ENCODE results near the gene PLEKHM3.

The PLEKHM3 gene

DNA sequence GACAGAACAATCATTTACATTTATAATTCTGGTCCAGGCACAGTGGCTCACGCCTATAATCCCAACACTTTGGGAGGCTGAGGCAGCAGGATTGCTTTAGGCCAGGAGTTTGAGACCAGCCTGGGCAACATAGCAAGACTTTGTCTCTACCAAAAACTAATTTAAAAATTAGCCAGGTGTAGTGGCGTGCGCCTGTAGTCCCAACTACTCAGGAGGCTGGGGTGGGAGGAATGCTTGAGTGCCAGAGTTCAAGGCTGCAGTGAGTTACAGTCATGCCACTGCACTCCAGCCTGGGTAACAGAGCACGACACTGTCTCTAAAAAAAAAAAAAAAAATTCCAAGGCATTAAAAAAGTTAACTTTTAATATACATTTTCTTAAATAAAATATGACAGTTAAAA, 88.1 kb downstream of the PLEKHM3 start:
- H3K4me3 ChIP-seq (ENCODE audit: low read depth, low read length) = no peak overlapping the region
- TF ChIP-seq, protein P1, sequence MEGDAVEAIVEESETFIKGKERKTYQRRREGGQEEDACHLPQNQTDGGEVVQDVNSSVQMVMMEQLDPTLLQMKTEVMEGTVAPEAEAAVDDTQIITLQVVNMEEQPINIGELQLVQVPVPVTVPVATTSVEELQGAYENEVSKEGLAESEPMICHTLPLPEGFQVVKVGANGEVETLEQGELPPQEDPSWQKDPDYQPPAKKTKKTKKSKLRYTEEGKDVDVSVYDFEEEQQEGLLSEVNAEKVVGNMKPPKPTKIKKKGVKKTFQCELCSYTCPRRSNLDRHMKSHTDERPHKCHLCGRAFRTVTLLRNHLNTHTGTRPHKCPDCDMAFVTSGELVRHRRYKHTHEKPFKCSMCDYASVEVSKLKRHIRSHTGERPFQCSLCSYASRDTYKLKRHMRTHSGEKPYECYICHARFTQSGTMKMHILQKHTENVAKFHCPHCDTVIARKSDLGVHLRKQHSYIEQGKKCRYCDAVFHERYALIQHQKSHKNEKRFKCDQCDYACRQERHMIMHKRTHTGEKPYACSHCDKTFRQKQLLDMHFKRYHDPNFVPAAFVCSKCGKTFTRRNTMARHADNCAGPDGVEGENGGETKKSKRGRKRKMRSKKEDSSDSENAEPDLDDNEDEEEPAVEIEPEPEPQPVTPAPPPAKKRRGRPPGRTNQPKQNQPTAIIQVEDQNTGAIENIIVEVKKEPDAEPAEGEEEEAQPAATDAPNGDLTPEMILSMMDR (IDR thresholded peaks at IDR 0.05; ENCODE audit: low read depth, low read length) = no peak
- DNase-seq (ENCODE audit: low read depth, low spot score) = no peak
- in situ Hi-C loops (cut with HindIII; ENCODE audit: low sequenced_read_pairs) = no loop called here

DNA sequence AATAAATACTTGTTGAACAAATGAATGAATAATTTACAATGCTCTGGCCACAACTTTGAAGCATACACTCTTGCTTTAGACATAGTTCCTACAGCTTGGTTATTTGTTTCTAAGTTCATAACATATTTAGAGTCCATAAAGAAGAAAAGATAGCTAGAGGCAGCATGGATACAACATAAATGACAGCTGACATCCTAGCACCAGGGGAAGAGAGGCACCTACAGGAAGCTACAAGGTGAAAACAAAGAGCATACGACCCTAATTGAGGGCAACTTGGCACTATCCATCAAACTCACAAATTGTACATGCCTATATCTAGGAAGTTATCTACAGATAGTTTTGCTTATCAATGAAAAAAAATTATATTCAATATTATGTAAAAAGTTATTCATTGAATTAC, 88.9 kb downstream of the PLEKHM3 start:
- TF ChIP-seq, protein P1 (IDR thresholded peaks at IDR 0.05; ENCODE audit: low read depth, low read length) = no peak
- in situ Hi-C loops (cut with HindIII; ENCODE audit: low sequenced_read_pairs) = no loop called here

DNA sequence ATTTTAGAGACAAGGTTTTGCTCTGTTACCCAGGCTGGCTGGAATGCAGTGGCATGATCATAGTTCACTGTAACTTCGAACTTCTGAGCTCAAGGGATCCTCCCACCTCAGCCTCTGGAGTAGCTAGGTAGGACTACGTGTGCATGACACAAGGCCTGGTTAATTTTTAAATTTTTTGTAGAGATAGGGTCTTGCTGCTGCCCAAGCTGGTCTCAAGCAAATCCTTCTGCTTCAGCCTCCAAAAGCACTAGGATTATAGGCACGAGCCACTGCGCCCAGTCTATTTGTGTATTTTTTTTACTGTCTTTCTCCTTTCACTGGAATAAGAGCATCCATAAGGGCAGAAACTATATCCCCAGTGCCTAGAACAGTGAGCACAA, 89.3 kb downstream of the PLEKHM3 start:
- in situ Hi-C loops (cut with HindIII; ENCODE audit: low sequenced_read_pairs) = no loop called here
- no peak overlapping the region for H3K4me3 ChIP-seq (ENCODE audit: low read depth, low read length)
- TF ChIP-seq, protein P1 (IDR thresholded peaks at IDR 0.05; ENCODE audit: low read depth, low read length) = no peak
- DNase-seq (ENCODE audit: low read depth, low spot score) = no peak

More for the DNA sequence above, 88.9 kb downstream of the PLEKHM3 start:
- DNase-seq (ENCODE audit: low read depth, low spot score) = no peak
- H3K4me3 ChIP-seq (ENCODE audit: low read depth, low read length) = no peak overlapping the region

DNA sequence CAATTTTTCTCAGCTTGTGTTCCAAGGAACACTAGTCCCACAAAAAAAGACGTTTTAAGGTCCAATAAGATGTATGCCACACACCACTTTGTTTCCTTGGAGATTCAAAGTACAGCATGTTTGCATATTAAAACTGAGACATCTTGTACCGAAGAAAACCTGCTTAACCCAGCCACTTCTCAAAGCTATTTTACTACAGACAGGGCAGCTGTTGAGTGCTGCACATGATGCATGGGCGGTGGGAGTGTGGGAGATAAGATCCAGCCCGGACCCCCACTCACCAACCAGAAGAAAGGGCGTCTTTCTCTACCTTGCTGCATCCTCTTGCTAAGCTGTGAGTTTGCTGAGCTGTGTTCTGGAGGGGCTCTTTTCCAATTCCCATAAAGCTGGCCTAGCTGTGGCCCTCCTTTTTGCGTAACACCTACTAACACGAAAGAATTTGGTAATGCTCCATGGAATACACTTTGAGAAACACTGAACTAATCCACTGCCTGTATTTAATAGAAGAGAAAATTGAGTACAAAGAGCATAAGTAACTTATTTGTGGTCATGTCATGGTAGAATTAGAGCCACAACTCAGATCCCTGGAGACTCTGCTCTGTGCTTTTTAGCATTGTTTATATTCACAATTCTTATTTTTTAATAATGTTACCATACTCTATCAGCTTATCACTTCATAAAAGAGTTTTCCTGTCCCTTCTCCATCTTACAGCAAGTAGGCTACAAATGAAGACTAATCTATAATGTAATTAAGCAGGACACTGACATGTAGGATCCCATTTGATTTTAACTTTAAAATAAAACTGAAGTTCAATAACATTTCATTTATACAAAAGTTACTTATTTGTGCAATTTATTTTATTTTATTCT, 90.0 kb downstream of the PLEKHM3 start:
- no peak for DNase-seq (ENCODE audit: low read depth, low spot score)
- in situ Hi-C loops (cut with HindIII; ENCODE audit: low sequenced_read_pairs) = no loop called here
- TF ChIP-seq, protein P1 (IDR thresholded peaks at IDR 0.05; ENCODE audit: low read depth, low read length) = no peak
- H3K4me3 ChIP-seq (ENCODE audit: low read depth, low read length) = no peak overlapping the region

DNA sequence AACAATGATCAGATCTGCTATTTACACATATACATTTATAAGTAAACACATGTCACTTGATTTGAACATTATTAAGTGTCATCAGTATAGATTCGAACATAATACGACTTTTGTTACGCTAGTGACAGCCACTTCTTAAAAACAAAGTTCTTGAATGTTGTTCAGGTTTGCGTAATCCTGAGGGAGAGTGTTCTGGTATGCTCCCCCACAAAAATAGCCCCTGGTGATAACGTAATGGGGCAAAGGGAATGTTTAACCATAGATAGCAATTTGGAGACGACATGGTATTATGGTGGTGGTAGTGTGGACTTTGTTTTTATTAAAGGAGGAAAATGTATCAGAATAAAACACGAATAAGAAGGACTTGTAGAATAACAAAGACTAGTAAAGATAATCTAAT, 90.6 kb downstream of the PLEKHM3 start:
- TF ChIP-seq, protein P1 (IDR thresholded peaks at IDR 0.05; ENCODE audit: low read depth, low read length) = no peak
- in situ Hi-C loops (cut with HindIII; ENCODE audit: low sequenced_read_pairs) = no loop called here
- no peak overlapping the region for H3K4me3 ChIP-seq (ENCODE audit: low read depth, low read length)
- DNase-seq (ENCODE audit: low read depth, low spot score) = no peak

DNA sequence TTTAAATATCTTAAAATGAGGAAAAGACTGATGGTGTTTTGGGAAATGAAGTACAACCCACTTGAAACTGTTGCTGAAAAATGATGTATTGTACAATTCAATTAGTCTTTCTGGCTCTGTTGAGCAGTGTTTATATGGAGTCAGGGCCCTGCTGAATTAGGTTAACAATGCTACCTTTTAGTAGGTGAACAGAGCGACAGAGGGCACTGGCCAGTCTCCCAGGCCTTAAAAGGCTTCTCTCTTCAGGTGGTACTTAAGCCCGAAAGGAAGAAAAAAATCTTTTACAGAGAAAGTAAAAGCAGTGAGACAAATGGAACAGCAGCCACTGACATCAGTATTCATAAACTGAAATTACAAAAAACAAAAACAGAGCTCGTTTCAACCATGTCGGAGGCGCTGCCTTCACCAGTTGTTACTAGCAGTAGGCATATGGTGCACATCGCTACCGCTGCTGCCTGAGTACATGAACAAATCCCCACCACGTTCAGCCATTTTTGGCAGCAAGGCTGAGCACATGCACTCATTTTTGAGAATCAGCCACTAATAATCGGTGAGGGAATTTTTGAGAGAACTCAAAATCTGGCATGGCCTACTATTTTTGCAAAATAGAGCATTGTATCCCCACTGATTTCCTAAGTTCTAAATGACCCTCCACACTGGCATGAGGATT, 91.8 kb downstream of the PLEKHM3 start:
- H3K4me3 ChIP-seq (ENCODE audit: low read depth, low read length) = no peak overlapping the region
- no peak for DNase-seq (ENCODE audit: low read depth, low spot score)
- TF ChIP-seq, protein P1 (IDR thresholded peaks at IDR 0.05; ENCODE audit: low read depth, low read length) = no peak
- in situ Hi-C loops (cut with HindIII; ENCODE audit: low sequenced_read_pairs) = no loop called here

Data from astrocyte of the spinal cord (primary cell).